AG08395 (cell line): ENCODE data around the gene ATR.
"Not testable (repeated sequence)": the region's sequence is repeated elsewhere in the genome, so short reads cannot be mapped to it uniquely, and the experiment has no call there.

Experiments used
- DNase-seq: peaks from one replicate; pipeline ENCODE4 v3.0.0; 2012; ENCODE audit warnings: mixed read lengths, low spot score

Gene ATR

GRCh38 chr3:142595141-142595540 lies 16.6 kb upstream of the ATR start:
- no peak for DNase-seq

DNA sequence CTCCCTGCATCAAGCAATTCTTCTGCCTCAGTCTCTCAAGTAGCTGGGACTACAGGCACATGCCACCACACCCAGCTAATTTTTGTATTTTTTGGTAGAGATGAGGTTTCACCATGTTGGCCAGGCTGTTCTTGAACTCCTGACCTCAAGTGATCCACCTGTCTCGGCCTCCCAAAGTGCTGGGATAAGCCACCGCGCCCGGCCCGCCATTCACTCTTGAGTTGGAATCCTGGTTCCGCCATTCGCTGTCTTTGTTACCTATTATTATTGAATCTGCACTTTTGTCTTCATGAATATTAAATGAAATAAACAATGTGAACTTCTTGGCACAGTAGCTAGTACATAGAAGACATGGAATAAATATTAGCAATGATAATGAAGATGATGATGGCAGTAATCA lies 13.7 kb upstream of the ATR start:
- DNase-seq = not testable (repeated sequence)

DNA sequence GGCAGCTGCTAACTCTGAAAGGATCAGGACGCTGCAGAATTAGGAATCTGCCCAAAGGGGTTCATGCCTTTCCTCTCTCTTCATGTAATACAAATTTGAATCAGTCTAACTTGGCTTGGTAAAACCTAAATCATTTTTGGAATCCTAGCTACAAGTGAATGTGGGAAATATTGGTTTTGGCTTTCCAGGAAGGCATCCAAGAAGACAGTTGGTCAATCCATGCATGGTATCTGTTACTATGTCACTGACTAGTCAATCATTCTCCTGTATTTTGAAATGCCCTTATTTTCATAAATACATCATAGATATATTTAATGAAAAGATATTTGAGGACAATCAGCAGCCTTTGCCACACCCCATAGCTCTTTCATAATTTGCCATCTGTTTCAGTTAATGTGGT lies 10.2 kb upstream of the ATR start:
- DNase-seq = no peak

DNA sequence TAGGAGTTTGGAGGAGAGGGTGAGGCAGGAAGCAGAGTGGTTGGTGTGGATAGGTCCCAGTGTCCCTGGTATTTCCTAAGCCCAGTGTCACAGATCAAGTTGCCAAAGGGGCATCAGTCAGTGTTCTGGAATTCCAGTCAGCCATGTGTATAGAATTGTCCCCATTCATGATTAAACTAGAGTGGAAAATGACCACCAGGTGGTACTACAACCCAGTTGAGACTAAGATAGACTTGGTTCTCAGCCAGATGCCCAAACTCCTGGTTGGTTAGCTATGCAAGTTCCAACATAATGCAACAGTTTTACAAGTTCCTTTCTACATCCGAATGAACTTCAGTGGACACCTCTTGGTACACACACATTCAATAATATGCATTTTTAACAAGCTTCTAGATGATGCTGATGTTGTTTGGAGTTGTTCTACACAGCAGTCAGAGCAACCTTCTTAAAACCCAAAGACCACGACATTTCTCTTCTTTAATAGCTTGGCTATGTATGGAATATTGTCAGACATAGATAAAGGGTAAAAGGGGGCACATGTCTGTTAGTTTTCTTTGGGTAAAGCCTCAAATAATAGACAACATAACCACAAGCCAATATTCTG lies 8.4 kb upstream of the ATR start:
- DNase-seq = peak; percentile 80

DNA sequence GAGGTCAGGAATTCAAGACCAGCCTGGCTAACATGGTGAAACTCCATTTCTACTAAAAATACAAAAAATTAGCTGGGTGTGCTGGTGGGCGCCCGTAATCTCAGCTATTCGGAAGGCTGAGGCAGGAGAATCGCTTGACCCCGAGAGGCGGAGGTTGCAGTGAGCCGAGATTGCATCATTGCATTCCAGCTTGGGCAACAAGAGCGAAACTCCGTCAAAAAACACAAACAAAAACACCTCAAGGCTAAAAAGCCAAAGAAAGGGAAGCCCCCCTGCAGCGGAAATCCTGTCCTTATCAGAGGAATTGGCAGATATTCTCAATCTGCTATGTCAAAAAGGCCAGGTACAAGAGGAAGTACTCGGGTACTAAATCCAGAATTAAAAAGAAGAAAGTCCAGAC lies 2.5 kb upstream of the ATR start:
- not testable (repeated sequence) for DNase-seq

DNA sequence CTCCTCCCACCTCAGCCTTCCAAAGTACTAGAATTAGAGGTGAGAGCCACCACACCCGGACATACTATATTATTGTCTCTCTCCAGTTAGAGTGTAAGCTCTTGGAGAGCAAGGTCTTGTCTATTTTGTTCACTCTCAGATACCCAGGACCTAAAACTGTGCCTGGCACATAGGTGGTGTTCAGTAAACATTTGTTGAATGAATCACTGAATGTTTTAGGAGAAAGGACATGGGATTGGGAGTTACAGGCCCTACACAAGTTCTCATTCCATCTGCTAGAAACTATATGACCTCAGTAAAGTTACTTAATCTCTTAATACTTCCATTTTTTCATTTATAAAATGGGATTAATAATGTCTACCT lies 1.5 kb upstream of the ATR start:
- DNase-seq = no peak

GRCh38 chr3:142577696-142578328 lies 721 bp downstream of the ATR start:
- peak; percentile 9 for DNase-seq

GRCh38 chr3:142576792-142577191 lies 1.7 kb downstream of the ATR start:
- no peak for DNase-seq

- DNase-seq = no peak
Observed at GRCh38 chr3:142574665-142575064, 3.9 kb downstream of the ATR start.

- DNase-seq = not testable (repeated sequence)
Observed at GRCh38 chr3:142574223-142574622, 4.3 kb downstream of the ATR start.

- DNase-seq = not testable (repeated sequence)
Observed at GRCh38 chr3:142569422-142569821, 9.1 kb downstream of the ATR start.

GRCh38 chr3:142568393-142569017 lies 10.0 kb downstream of the ATR start:
- no peak for DNase-seq

DNA sequence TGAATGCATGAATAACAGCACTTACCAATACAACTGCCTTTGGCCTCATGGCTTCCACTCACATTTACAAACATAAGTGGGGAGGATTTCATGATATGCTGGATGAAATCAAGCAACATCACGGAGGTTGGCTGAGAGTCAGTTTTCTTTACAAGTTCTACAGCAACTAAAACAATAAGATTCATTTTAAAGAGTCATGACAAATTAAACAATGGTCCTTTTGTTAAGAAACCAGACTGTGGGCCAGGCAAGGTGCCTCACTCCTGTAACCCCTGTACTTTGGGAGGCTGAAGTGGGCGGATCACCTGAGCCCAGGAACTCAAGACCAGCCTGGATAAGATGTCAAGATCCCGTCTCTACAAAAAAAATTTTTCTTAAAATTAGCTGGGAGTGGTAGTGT lies 12.4 kb downstream of the ATR start:
- DNase-seq = no peak

DNA sequence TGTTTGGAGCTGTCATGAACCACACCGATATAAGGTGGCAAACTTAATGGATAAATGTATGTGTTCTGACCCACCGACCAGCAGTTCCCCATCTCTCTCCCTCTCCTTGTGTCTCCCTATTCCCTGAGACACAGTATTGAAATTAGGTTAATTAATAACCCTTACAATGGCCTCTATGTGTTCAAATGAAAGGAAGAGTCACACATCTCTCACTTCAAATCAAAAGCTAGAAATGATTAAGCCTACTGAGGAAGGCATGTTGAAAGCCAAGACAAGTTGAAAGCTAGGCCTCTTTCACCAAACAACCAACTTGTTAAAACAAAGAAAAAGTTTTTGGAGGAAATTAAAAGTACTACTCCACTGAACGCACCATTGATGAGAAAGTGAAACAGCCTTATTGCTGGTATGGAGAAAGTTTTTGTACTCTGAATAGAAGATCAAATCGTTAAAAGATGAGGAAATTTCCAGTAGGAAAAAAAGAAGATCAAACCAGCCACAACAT lies 15.0 kb downstream of the ATR start:
- DNase-seq = no peak

DNA sequence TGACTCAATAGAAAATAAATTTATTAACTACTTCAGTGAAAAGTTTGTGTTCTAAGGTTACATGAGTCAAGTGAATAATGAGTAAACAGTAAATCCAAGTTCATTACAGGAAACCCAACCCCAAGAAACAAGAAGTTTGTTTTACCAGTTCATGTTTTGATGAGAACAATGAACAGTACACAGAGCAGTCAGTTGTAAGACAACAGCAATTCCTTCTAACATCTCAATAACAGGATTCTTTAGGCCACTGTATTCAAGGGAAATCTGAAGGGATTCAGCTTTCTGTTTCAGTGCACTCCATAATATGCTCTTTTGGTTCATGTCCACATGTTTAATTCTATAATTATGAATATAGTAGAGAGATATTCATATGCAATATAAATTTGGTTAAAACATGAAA lies 18.4 kb downstream of the ATR start:
- DNase-seq = no peak

GRCh38 chr3:142553741-142554140 lies 24.8 kb downstream of the ATR start:
- no peak for DNase-seq

- not testable (repeated sequence) for DNase-seq
Observed at GRCh38 chr3:142552579-142552978, 26.0 kb downstream of the ATR start.

- DNase-seq = no peak
Observed at GRCh38 chr3:142549986-142550385, 28.5 kb downstream of the ATR start.

DNA sequence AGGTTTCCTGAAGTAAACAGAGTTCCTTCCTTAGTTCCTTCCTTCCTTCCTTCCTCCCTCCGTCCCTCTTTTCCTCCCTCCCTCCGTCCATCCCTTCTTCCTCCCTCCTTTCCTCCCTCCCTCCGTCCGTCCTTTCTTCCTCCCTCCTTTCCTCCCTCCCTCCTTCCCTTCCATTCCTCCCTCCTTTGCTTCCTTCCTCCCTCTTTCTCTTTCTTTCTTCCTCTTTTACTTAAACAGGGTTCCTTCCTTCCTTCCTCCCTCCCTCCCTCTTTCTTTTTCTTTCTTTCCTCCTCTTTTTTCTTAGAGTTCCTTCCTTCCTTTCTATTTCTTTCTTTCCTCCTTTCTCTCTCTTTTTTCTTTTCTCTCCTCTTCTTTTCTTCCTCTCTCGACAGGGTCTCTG lies 35.2 kb downstream of the ATR start:
- no peak for DNase-seq

DNA sequence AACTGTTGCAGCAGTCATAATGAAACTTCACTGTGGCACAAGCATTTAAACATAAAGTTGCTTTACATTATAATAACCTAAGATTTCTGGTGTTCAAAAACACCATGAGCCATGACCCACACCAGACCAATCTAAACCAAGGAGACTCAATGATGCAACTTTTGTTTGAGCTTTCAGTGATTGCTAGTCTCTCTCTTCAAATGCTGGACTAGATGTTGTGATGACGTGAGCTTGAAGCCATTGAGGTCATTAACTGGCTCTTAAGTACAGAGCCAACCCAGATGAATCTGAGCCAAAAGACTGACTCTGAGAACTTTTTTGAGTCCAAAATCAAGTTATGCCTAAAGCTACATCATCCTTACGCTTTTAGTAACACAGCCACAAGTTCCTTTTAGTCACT lies 36.5 kb downstream of the ATR start:
- DNase-seq = no peak

GRCh38 chr3:142536519-142536918 lies 42.0 kb downstream of the ATR start:
- DNase-seq = no peak

GRCh38 chr3:142534543-142534942 lies 44.0 kb downstream of the ATR start:
- DNase-seq = no peak

DNA sequence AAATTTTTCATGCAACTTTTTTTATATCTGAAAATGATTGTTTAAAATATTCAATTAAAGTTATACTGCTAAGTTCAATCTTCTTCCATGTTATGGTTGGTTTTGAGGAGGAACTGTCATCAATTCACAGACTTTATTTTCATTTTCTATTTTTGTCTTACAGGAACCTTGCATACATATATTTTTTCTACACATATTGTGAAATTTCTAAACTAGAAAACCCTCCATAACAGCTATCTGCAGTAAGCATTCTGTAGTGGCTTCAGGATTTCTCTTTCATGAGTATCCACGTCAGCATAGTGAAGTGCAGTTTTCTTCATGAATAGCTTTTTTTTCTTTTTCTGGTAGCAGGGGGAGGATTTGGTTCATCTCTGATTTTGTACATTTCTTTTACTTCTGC lies 48.2 kb downstream of the ATR start:
- no peak for DNase-seq
